ENCODE results near the gene CNPPD1.

GRCh38 chr2:219168932-219169331 lies 7.8 kb downstream of the CNPPD1 start:
- TF ChIP-seq POLR2A (IDR thresholded peaks at IDR 0.05) (no peak), CTCF (IDR thresholded peaks at IDR 0.05) (no peak)
